GM23338 (cell line): ENCODE data around the gene LYZ. TPM values are rescaled to one million over a fixed set of nuclear protein-coding genes. Genes with fewer than 3 reads are reported as not detected.

Experiments used
- ATAC-seq: fragments of 200-7000 bp; cut with Tn5 transposase; 3 replicates; pipeline ENCODE4 v1.9.1; 2020
- DNase-seq: peaks from one replicate; pipeline ENCODE4 v3.0.0-alpha.2; 2015; ENCODE audit warnings: low spot score
- H2AFZ ChIP-seq: fragments of 200-600 bp; sonication (generic); 2 replicates; pipeline ENCODE4 v1.8.0; 2016; ENCODE audit warnings: antibody characterized with exemption, mild to moderate bottlenecking, moderate library complexity
- H3F3A ChIP-seq: fragments of 200-600 bp; sonication (generic); replicated peaks from 2 replicates; pipeline ENCODE4 v1.8.0; 2017; ENCODE audit warnings: antibody characterized with exemption, mixed run types, low read depth
- H3K27ac ChIP-seq: fragments of 200-600 bp; sonication (generic); 2 replicates; pipeline ENCODE4 v1.6.1; 2016; ENCODE audit warnings: low read depth
- H3K27me3 ChIP-seq: fragments of 200-600 bp; sonication (generic); 2 replicates; pipeline ENCODE4 v1.8.0; 2016; ENCODE audit warnings: mild to moderate bottlenecking, mixed run types, moderate library complexity; ENCODE audit not compliant: insufficient read depth
- H3K36me3 ChIP-seq: fragments of 200-600 bp; sonication (generic); 2 replicates; pipeline ENCODE4 v1.8.0; 2016; ENCODE audit warnings: mild to moderate bottlenecking; ENCODE audit not compliant: insufficient read depth
- H3K4me1 ChIP-seq: fragments of 200-600 bp; sonication (generic); 2 replicates; pipeline ENCODE4 v1.8.0; 2016; ENCODE audit warnings: mild to moderate bottlenecking, moderate library complexity; ENCODE audit not compliant: insufficient read depth
- H3K4me2 ChIP-seq: fragments of 200-600 bp; sonication (generic); 2 replicates; pipeline ENCODE4 v1.7.1; 2017; ENCODE audit warnings: mixed run types
- H3K4me3 ChIP-seq: fragments of 200-600 bp; sonication (generic); 2 replicates; pipeline ENCODE4 v1.6.1; 2016; ENCODE audit warnings: mixed run types
- H3K79me2 ChIP-seq: fragments of 200-600 bp; sonication (generic); replicated peaks from 2 replicates; pipeline ENCODE4 v1.8.0; 2017; ENCODE audit warnings: mild to moderate bottlenecking; ENCODE audit not compliant: insufficient read depth
- H3K9me2 ChIP-seq: fragments of 200-600 bp; sonication (generic); 2 replicates; pipeline ENCODE4 v1.8.0; 2017; ENCODE audit not compliant: insufficient read depth
- H4K20me1 ChIP-seq: fragments of 200-600 bp; sonication (generic); replicated peaks from 2 replicates; pipeline ENCODE4 v1.8.0; 2017; ENCODE audit warnings: mild to moderate bottlenecking; ENCODE audit not compliant: insufficient read depth
- H3K27ac Mint-ChIP-seq: 2 replicates; pipeline ENCODE4 v1.8.0; 2020; ENCODE audit warnings: inconsistent platforms, mild to moderate bottlenecking, moderate library complexity, mixed read lengths
- H3K27me3 Mint-ChIP-seq: 3 replicates; pipeline ENCODE4 v1.8.0; 2022; ENCODE audit warnings: low read depth, mild to moderate bottlenecking, moderate library complexity, mixed read lengths, inconsistent platforms; ENCODE audit not compliant: insufficient read depth, poor library complexity
- H3K36me3 Mint-ChIP-seq: 3 replicates; pipeline ENCODE4 v1.8.0; 2021; ENCODE audit warnings: low read depth, mild to moderate bottlenecking, inconsistent platforms, moderate library complexity, mixed read lengths
- H3K4me1 Mint-ChIP-seq: 3 replicates; pipeline ENCODE4 v1.8.0; 2020; ENCODE audit warnings: mild to moderate bottlenecking, inconsistent platforms, mixed read lengths
- H3K4me3 Mint-ChIP-seq: 3 replicates; pipeline ENCODE4 v1.8.0; 2021; ENCODE audit warnings: moderate library complexity, mild to moderate bottlenecking, inconsistent platforms, mixed read lengths
- H3K9me3 Mint-ChIP-seq: 3 replicates; pipeline ENCODE4 v1.8.0; 2020; ENCODE audit warnings: moderate library complexity, mild to moderate bottlenecking, inconsistent platforms, mixed read lengths
- CREB1 ChIP-seq: fragments of 250-450 bp; sonication (Bioruptor Pico); IDR thresholded peaks from 2 replicates; pipeline ENCODE4 v1.5.0; 2020; ENCODE audit warnings: low read depth, mild to moderate bottlenecking, moderate library complexity
- EZH2 ChIP-seq: fragments of 200-600 bp; sonication (generic); IDR thresholded peaks from one replicate; pipeline ENCODE4 v1.8.0; 2017; ENCODE audit warnings: antibody characterized with exemption, mild to moderate bottlenecking, low read depth; ENCODE audit not compliant: unreplicated experiment
- EZH2phosphoT487 ChIP-seq: fragments of 200-600 bp; sonication (generic); IDR thresholded peaks from one replicate; pipeline ENCODE4 v1.8.1; 2018; ENCODE audit warnings: antibody characterized with exemption; ENCODE audit not compliant: unreplicated experiment
- JUNB ChIP-seq: IDR thresholded peaks from one replicate; pipeline ENCODE4 v1.6.1; 2016; ENCODE audit warnings: antibody characterized with exemption; ENCODE audit not compliant: unreplicated experiment
- NANOG ChIP-seq: IDR thresholded peaks from 2 replicates; pipeline ENCODE4 v1.6.1; 2016; ENCODE audit warnings: antibody characterized with exemption, borderline replicate concordance
- POLR2AphosphoS5 ChIP-seq: IDR thresholded peaks from 2 replicates; pipeline ENCODE4 v1.6.1; 2016; ENCODE audit warnings: antibody characterized with exemption, low read depth
- STAT1 ChIP-seq: IDR thresholded peaks from one replicate; pipeline ENCODE4 v1.6.1; 2016; ENCODE audit warnings: antibody characterized with exemption; ENCODE audit not compliant: unreplicated experiment
- ZNF114 ChIP-seq: fragments of 250-450 bp; sonication (Bioruptor Pico); IDR thresholded peaks from 2 replicates; pipeline ENCODE4 v1.5.0; 2020; ENCODE audit warnings: mild to moderate bottlenecking, moderate library complexity
- ZNF331 ChIP-seq: fragments of 250-450 bp; sonication (Bioruptor Pico); IDR thresholded peaks from 2 replicates; pipeline ENCODE4 v1.5.0; 2020; ENCODE audit warnings: low read depth, mild to moderate bottlenecking, moderate library complexity
- polyA plus RNA-seq: library from polyadenylated mRNA; unstranded; fragments of >200 nt; fragmentation: Nextera tagmentation; extraction: Ambion mirVana; gene quantifications from 2 replicates; pipeline ENCODE4 v1.2.1, GENCODE V29; 2016
- total RNA-seq: library from RNA; depleted of rRNA; stranded (reverse); fragments of >200 nt; shearing (Covaris generic); gene quantifications from 2 replicates; pipeline ENCODE4 v1.2.3, GENCODE V29; 2014
- TF ChIP-seq, protein P1 (sequence below): fragments of 250-450 bp; sonication (Bioruptor Pico); IDR thresholded peaks from 2 replicates; pipeline ENCODE4 v1.5.0; 2020; ENCODE audit warnings: mild to moderate bottlenecking, moderate library complexity
- TF ChIP-seq, protein P2 (sequence below), 2 experiments: fragments of 200-600 bp in 1 of 2; sonication (generic) in 1 of 2; conservative IDR thresholded peaks; 2 replicates each; pipeline versions ENCODE4 v1.5.1 to v1.6.1; 2016 to 2017; ENCODE audit warnings: antibody characterized with exemption in 2 of 2, low read depth in 2 of 2, mild to moderate bottlenecking in 2 of 2, moderate library complexity in 1 of 2
- TF ChIP-seq, protein P3 (sequence below): IDR thresholded peaks from 2 replicates; pipeline ENCODE4 v1.6.1; 2016; ENCODE audit warnings: antibody characterized with exemption
- TF ChIP-seq, protein P4 (sequence below): IDR thresholded peaks from one replicate; pipeline ENCODE4 v1.6.1; 2018; ENCODE audit warnings: antibody characterized with exemption; ENCODE audit not compliant: unreplicated experiment

Gene LYZ
- total and polyA plus RNA-seq, 2 experiments from 2014 or later: not detected

DNA sequence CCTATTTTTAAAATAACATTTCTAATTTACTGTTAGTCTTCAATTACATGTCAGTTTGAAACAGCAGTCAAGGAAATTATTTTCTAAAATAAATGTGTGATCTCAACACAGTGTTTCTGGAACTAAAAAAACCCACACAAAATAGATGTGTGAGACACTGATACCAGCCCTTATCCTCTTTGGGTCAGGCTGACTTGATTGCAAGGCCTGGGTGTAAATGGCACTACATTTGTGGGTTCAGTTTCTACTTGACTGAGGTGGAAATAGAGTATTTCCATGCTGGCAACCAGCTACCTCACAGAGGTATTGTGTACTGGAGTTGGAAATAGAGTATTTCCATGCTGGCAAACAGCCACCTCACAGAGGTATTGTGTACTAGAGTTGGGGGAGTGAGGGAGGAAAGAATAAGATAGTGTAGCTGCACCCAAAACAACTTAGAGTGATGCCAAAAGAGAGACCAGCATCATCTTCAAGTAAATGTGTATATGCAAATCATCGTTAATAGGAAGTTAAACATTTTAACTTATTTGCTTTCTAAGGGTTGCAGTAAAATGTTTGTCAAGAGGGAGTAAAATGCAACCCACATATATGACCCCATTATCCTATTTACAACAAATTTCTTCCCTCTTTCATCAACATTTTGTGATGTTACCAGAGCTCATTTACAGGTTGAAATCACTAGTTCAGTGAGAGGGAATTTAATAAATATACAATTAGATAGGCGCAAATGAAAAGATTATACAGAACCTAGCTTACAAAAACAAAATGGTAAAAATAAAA, 10.7 kb upstream of the LYZ start:
- no peaks in the 10 kb centered on the region for H3K27me3 ChIP-seq
- no peak for ATAC-seq
- TF ChIP-seq STAT1 (no peak), EZH2 (no peak), JUNB (no peak), CREB1 (CRISPR knock-in tag) (no peak), POLR2AphosphoS5 (no peak), EZH2phosphoT487 (no peak), ZNF114 (CRISPR knock-in tag) (no peak), NANOG (no peak), ZNF331 (CRISPR knock-in tag) (no peak)
- TF ChIP-seq, protein P1, sequence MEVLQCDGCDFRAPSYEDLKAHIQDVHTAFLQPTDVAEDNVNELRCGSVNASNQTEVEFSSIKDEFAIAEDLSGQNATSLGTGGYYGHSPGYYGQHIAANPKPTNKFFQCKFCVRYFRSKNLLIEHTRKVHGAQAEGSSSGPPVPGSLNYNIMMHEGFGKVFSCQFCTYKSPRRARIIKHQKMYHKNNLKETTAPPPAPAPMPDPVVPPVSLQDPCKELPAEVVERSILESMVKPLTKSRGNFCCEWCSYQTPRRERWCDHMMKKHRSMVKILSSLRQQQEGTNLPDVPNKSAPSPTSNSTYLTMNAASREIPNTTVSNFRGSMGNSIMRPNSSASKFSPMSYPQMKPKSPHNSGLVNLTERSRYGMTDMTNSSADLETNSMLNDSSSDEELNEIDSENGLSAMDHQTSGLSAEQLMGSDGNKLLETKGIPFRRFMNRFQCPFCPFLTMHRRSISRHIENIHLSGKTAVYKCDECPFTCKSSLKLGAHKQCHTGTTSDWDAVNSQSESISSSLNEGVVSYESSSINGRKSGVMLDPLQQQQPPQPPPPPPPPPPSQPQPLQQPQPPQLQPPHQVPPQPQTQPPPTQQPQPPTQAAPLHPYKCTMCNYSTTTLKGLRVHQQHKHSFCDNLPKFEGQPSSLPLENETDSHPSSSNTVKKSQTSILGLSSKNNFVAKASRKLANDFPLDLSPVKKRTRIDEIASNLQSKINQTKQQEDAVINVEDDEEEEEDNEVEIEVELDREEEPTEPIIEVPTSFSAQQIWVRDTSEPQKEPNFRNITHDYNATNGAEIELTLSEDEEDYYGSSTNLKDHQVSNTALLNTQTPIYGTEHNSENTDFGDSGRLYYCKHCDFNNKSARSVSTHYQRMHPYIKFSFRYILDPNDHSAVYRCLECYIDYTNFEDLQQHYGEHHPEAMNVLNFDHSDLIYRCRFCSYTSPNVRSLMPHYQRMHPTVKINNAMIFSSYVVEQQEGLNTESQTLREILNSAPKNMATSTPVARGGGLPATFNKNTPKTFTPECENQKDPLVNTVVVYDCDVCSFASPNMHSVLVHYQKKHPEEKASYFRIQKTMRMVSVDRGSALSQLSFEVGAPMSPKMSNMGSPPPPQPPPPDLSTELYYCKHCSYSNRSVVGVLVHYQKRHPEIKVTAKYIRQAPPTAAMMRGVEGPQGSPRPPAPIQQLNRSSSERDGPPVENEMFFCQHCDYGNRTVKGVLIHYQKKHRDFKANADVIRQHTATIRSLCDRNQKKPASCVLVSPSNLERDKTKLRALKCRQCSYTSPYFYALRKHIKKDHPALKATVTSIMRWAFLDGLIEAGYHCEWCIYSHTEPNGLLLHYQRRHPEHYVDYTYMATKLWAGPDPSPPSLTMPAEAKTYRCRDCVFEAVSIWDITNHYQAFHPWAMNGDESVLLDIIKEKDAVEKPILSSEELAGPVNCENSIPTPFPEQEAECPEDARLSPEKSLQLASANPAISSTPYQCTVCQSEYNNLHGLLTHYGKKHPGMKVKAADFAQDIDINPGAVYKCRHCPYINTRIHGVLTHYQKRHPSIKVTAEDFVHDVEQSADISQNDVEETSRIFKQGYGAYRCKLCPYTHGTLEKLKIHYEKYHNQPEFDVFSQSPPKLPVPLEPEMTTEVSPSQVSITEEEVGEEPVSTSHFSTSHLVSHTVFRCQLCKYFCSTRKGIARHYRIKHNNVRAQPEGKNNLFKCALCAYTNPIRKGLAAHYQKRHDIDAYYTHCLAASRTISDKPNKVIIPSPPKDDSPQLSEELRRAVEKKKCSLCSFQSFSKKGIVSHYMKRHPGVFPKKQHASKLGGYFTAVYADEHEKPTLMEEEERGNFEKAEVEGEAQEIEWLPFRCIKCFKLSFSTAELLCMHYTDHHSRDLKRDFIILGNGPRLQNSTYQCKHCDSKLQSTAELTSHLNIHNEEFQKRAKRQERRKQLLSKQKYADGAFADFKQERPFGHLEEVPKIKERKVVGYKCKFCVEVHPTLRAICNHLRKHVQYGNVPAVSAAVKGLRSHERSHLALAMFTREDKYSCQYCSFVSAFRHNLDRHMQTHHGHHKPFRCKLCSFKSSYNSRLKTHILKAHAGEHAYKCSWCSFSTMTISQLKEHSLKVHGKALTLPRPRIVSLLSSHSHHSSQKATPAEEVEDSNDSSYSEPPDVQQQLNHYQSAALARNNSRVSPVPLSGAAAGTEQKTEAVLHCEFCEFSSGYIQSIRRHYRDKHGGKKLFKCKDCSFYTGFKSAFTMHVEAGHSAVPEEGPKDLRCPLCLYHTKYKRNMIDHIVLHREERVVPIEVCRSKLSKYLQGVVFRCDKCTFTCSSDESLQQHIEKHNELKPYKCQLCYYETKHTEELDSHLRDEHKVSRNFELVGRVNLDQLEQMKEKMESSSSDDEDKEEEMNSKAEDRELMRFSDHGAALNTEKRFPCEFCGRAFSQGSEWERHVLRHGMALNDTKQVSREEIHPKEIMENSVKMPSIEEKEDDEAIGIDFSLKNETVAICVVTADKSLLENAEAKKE (CRISPR knock-in tag): no peak
- TF ChIP-seq, protein P2, sequence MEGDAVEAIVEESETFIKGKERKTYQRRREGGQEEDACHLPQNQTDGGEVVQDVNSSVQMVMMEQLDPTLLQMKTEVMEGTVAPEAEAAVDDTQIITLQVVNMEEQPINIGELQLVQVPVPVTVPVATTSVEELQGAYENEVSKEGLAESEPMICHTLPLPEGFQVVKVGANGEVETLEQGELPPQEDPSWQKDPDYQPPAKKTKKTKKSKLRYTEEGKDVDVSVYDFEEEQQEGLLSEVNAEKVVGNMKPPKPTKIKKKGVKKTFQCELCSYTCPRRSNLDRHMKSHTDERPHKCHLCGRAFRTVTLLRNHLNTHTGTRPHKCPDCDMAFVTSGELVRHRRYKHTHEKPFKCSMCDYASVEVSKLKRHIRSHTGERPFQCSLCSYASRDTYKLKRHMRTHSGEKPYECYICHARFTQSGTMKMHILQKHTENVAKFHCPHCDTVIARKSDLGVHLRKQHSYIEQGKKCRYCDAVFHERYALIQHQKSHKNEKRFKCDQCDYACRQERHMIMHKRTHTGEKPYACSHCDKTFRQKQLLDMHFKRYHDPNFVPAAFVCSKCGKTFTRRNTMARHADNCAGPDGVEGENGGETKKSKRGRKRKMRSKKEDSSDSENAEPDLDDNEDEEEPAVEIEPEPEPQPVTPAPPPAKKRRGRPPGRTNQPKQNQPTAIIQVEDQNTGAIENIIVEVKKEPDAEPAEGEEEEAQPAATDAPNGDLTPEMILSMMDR (conservative IDR thresholded peaks at IDR 0.05; ENCODE audit: low read depth in 2 of 2): no peak
- TF ChIP-seq, protein P3, sequence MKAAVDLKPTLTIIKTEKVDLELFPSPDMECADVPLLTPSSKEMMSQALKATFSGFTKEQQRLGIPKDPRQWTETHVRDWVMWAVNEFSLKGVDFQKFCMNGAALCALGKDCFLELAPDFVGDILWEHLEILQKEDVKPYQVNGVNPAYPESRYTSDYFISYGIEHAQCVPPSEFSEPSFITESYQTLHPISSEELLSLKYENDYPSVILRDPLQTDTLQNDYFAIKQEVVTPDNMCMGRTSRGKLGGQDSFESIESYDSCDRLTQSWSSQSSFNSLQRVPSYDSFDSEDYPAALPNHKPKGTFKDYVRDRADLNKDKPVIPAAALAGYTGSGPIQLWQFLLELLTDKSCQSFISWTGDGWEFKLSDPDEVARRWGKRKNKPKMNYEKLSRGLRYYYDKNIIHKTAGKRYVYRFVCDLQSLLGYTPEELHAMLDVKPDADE: no peak
- TF ChIP-seq, protein P4, sequence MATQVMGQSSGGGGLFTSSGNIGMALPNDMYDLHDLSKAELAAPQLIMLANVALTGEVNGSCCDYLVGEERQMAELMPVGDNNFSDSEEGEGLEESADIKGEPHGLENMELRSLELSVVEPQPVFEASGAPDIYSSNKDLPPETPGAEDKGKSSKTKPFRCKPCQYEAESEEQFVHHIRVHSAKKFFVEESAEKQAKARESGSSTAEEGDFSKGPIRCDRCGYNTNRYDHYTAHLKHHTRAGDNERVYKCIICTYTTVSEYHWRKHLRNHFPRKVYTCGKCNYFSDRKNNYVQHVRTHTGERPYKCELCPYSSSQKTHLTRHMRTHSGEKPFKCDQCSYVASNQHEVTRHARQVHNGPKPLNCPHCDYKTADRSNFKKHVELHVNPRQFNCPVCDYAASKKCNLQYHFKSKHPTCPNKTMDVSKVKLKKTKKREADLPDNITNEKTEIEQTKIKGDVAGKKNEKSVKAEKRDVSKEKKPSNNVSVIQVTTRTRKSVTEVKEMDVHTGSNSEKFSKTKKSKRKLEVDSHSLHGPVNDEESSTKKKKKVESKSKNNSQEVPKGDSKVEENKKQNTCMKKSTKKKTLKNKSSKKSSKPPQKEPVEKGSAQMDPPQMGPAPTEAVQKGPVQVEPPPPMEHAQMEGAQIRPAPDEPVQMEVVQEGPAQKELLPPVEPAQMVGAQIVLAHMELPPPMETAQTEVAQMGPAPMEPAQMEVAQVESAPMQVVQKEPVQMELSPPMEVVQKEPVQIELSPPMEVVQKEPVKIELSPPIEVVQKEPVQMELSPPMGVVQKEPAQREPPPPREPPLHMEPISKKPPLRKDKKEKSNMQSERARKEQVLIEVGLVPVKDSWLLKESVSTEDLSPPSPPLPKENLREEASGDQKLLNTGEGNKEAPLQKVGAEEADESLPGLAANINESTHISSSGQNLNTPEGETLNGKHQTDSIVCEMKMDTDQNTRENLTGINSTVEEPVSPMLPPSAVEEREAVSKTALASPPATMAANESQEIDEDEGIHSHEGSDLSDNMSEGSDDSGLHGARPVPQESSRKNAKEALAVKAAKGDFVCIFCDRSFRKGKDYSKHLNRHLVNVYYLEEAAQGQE: no peak

More for the DNA sequence above, 10.7 kb upstream of the LYZ start:
- peaks cover 19% of the 10 kb centered on the region for H3K4me1 Mint-ChIP-seq
- DNase-seq: no peak
- Histone ChIP-seq H3F3A (no peaks in the 10 kb centered on the region), H3K79me2 (no peaks in the 10 kb centered on the region), H3K4me3 (no peak overlapping the region), H3K27ac (no peak overlapping the region), H3K36me3 (no peaks in the 10 kb centered on the region), H3K4me1 (no peaks in the 10 kb centered on the region), H2AFZ (peak overlapping the region; percentile 4; the same call in 1 of the 2 replicates), H3K4me2 (no peak overlapping the region), H3K9me2 (no peaks in the 10 kb centered on the region), H4K20me1 (no peaks in the 10 kb centered on the region)
- no peaks in the 10 kb centered on the region for H3K9me3 Mint-ChIP-seq
- H3K36me3 Mint-ChIP-seq: no peaks in the 10 kb centered on the region
- H3K27ac Mint-ChIP-seq: no peak overlapping the region
- no peaks in the 10 kb centered on the region for H3K27me3 Mint-ChIP-seq
- no peak overlapping the region for H3K4me3 Mint-ChIP-seq
